ENCODE measurements around the gene BLOC1S2.

Gene BLOC1S2

GRCh38 chr10:100286051-100287033, at the start of gene BLOC1S2:
Gene BLOC1S2 (minus strand): TSS chr10:100286680. CDS start chr10:100286659, 21 bp downstream.
- Mint-ChIP-seq H3K4me1 (peaks cover 31% of the 10 kb centered on the region), H3K4me3 (peak within 1 kb of the TSS; percentile 99), H3K27ac (peak within 1 kb of the TSS; percentile 99), H3K36me3 (no peaks in the 10 kb centered on the region), H3K9me3 (no peaks in the 10 kb centered on the region)
- peak; percentile 97 for DNase-seq (ENCODE audit: low spot score in 2 of 2)
- peak; percentile 92 for ATAC-seq

- ATAC-seq (no peak), DNase-seq (ENCODE audit: low spot score in 2 of 2) (no peak)
- Mint-ChIP-seq H3K4me1 (no peaks in the 10 kb centered on the region), H3K4me3 (no peak overlapping the region), H3K36me3 (no peaks in the 10 kb centered on the region), H3K27ac (no peak overlapping the region), H3K9me3 (no peaks in the 10 kb centered on the region)
These were observed 48.3 kb upstream of the BLOC1S2 start for GRCh38 chr10:100334762-100335161.

- DNase-seq (ENCODE audit: low spot score in 2 of 2) (no peak), ATAC-seq (no peak)
- no peaks in the 10 kb centered on the region for H3K9me3 Mint-ChIP-seq
- no peaks in the 10 kb centered on the region for H3K4me1 Mint-ChIP-seq
- H3K27ac Mint-ChIP-seq, result no peak overlapping the region
- H3K4me3 Mint-ChIP-seq, result no peak overlapping the region
- no peaks in the 10 kb centered on the region for H3K36me3 Mint-ChIP-seq
These were observed 47.4 kb upstream of the BLOC1S2 start for GRCh38 chr10:100333661-100334440.

GRCh38 chr10:100333106-100333505, 46.6 kb upstream of the BLOC1S2 start:
- Mint-ChIP-seq H3K4me1 (no peaks in the 10 kb centered on the region), H3K4me3 (no peak overlapping the region), H3K27ac (no peak overlapping the region), H3K36me3 (no peaks in the 10 kb centered on the region), H3K9me3 (no peaks in the 10 kb centered on the region)
- ATAC-seq (no peak), DNase-seq (ENCODE audit: low spot score in 2 of 2) (no peak)

- Mint-ChIP-seq H3K9me3 (no peaks in the 10 kb centered on the region), H3K4me3 (no peak within 1 kb of the TSS), H3K27ac (no peak within 1 kb of the TSS), H3K36me3 (no peaks in the 10 kb centered on the region), H3K4me1 (peaks cover 7% of the 10 kb centered on the region)
- DNase-seq (ENCODE audit: low spot score in 2 of 2) (no peak), ATAC-seq (no peak)
These were observed 43.6 kb upstream of the BLOC1S2 start, which contains the start of gene PKD2L1 for GRCh38 chr10:100330079-100330478. Gene PKD2L1 (minus strand): TSS chr10:100330228. CDS start chr10:100330103, 125 bp downstream.

- no peak for DNase-seq (ENCODE audit: low spot score in 2 of 2)
- H3K36me3 Mint-ChIP-seq, result no peaks in the 10 kb centered on the region
- no peaks in the 10 kb centered on the region for H3K9me3 Mint-ChIP-seq
- H3K27ac Mint-ChIP-seq, result no peak overlapping the region
- no peak for ATAC-seq
- H3K4me3 Mint-ChIP-seq, result no peak overlapping the region
- peaks cover 7% of the 10 kb centered on the region for H3K4me1 Mint-ChIP-seq
These were observed 41.7 kb upstream of the BLOC1S2 start for GRCh38 chr10:100328198-100328597.

GRCh38 chr10:100327718-100328009, 41.2 kb upstream of the BLOC1S2 start:
- no peak overlapping the region for H3K27ac Mint-ChIP-seq

GRCh38 chr10:100327007-100327717, 40.7 kb upstream of the BLOC1S2 start:
- no peaks in the 10 kb centered on the region for H3K36me3 Mint-ChIP-seq
- H3K9me3 Mint-ChIP-seq, result no peaks in the 10 kb centered on the region
- ATAC-seq (peak; percentile 90), DNase-seq (ENCODE audit: low spot score in 2 of 2) (no peak)
- H3K4me1 Mint-ChIP-seq, result peaks cover 7% of the 10 kb centered on the region
- H3K27ac Mint-ChIP-seq, result no peak overlapping the region
- no peak overlapping the region for H3K4me3 Mint-ChIP-seq

More at GRCh38 chr10:100327718-100328009, 41.2 kb upstream of the BLOC1S2 start:
- H3K36me3 Mint-ChIP-seq, result no peaks in the 10 kb centered on the region
- H3K9me3 Mint-ChIP-seq, result no peaks in the 10 kb centered on the region
- no peak overlapping the region for H3K4me3 Mint-ChIP-seq
- DNase-seq (ENCODE audit: low spot score in 2 of 2), result no peak
- H3K4me1 Mint-ChIP-seq, result peaks cover 7% of the 10 kb centered on the region
- no peak for ATAC-seq

GRCh38 chr10:100325158-100325557, 38.7 kb upstream of the BLOC1S2 start:
- Mint-ChIP-seq H3K36me3 (no peaks in the 10 kb centered on the region), H3K4me3 (no peak overlapping the region), H3K9me3 (no peaks in the 10 kb centered on the region), H3K4me1 (peaks cover 7% of the 10 kb centered on the region), H3K27ac (no peak overlapping the region)
- DNase-seq (ENCODE audit: low spot score in 2 of 2), result no peak
- ATAC-seq, result no peak

- no peak for DNase-seq (ENCODE audit: low spot score in 2 of 2)
- Mint-ChIP-seq H3K4me3 (no peak overlapping the region), H3K9me3 (no peaks in the 10 kb centered on the region), H3K36me3 (no peaks in the 10 kb centered on the region), H3K4me1 (no peaks in the 10 kb centered on the region), H3K27ac (no peak overlapping the region)
- no peak for ATAC-seq
These were observed 33.4 kb upstream of the BLOC1S2 start for GRCh38 chr10:100319707-100320402.

- Mint-ChIP-seq H3K36me3 (no peaks in the 10 kb centered on the region), H3K4me3 (no peak overlapping the region), H3K9me3 (no peaks in the 10 kb centered on the region), H3K27ac (no peak overlapping the region), H3K4me1 (no peaks in the 10 kb centered on the region)
- DNase-seq (ENCODE audit: low spot score in 2 of 2) (no peak), ATAC-seq (no peak)
These were observed 31.7 kb upstream of the BLOC1S2 start for GRCh38 chr10:100318207-100318606.

- Mint-ChIP-seq H3K9me3 (no peaks in the 10 kb centered on the region), H3K36me3 (no peaks in the 10 kb centered on the region), H3K27ac (no peak overlapping the region), H3K4me3 (no peak overlapping the region), H3K4me1 (no peaks in the 10 kb centered on the region)
- no peak for DNase-seq (ENCODE audit: low spot score in 2 of 2)
- no peak for ATAC-seq
These were observed 29.1 kb upstream of the BLOC1S2 start for GRCh38 chr10:100315615-100316014.

- Mint-ChIP-seq H3K36me3 (no peaks in the 10 kb centered on the region), H3K4me3 (no peak overlapping the region), H3K27ac (no peak overlapping the region), H3K4me1 (no peaks in the 10 kb centered on the region), H3K9me3 (no peaks in the 10 kb centered on the region)
- DNase-seq (ENCODE audit: low spot score in 2 of 2), result no peak
- no peak for ATAC-seq
These were observed 24.8 kb upstream of the BLOC1S2 start for GRCh38 chr10:100311298-100311697.

- no peak overlapping the region for H3K4me3 Mint-ChIP-seq
- DNase-seq (ENCODE audit: low spot score in 2 of 2) (no peak), ATAC-seq (peak; percentile 11)
- H3K36me3 Mint-ChIP-seq, result no peaks in the 10 kb centered on the region
- no peak overlapping the region for H3K27ac Mint-ChIP-seq
- no peaks in the 10 kb centered on the region for H3K9me3 Mint-ChIP-seq
- no peaks in the 10 kb centered on the region for H3K4me1 Mint-ChIP-seq
These were observed 21.2 kb upstream of the BLOC1S2 start for GRCh38 chr10:100307684-100308083.

GRCh38 chr10:100306861-100307260, 20.4 kb upstream of the BLOC1S2 start:
- ATAC-seq, result no peak
- no peak overlapping the region for H3K4me3 Mint-ChIP-seq
- H3K9me3 Mint-ChIP-seq, result no peaks in the 10 kb centered on the region
- H3K27ac Mint-ChIP-seq, result no peak overlapping the region
- H3K4me1 Mint-ChIP-seq, result no peaks in the 10 kb centered on the region
- DNase-seq (ENCODE audit: low spot score in 2 of 2), result no peak
- no peaks in the 10 kb centered on the region for H3K36me3 Mint-ChIP-seq

Data from stimulated activated effector memory CD8-positive, alpha-beta T cell treated with anti-CD3 and anti-CD28 coated beads, Interleukin-12 subunit alpha, Interleukin-12 subunit beta, amount 100 ng/mL, for 72 hours (primary cell).